NCI-H345 (cell line): ENCODE data around the gene TFPI.
"Not testable (repeated sequence)": the region's sequence is repeated elsewhere in the genome, so short reads cannot be mapped to it uniquely, and the experiment has no call there.

ENCODE experiments used
- DNase-seq: peaks from one replicate; lab custom pipeline; 2025; lab: John Stamatoyannopoulos, UW

TFPI gene

DNA sequence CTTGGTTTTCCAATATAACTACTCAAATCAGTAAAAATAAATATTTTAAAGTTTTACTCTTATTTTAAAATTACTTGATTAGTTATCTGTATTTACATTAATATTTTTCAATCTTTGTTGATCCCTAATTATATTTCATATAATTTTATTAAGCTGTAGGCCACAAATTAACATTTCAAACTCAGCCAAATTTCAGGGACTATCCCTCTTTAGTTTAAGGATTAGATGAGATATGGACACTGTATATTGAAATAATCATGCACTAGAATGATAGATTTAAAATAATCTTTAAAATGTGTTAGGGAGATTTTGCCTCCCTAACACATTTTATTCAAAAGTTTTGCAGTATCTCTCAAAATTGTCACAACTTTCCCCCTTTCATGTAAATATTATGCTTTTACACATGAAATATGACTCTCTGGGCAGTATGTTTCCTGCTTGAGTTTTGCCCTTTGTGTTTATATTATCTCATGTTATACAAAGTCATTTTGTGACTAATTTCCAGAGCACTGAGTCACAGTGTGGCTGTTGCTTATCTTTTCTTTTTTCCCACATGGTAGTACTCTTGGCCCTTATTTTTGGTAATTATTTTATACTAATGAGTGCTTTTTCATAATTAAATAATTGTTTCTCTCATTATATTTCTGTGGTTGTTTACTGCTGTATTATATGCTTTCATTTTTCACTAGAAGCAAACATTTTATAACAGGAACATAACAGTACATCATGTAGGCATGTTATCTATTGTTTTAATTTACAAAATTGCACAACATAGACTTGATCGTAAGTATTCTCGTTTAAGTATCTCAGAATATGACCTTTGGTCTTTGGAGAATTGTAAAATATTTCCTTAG, 1.2 kb downstream of the TFPI start:
- DNase-seq = no peak

- no peak for DNase-seq
Observed at GRCh38 chr2:187552381-187552780, 1.9 kb downstream of the TFPI start.

GRCh38 chr2:187550857-187551256, 3.4 kb downstream of the TFPI start:
- no peak for DNase-seq

DNA sequence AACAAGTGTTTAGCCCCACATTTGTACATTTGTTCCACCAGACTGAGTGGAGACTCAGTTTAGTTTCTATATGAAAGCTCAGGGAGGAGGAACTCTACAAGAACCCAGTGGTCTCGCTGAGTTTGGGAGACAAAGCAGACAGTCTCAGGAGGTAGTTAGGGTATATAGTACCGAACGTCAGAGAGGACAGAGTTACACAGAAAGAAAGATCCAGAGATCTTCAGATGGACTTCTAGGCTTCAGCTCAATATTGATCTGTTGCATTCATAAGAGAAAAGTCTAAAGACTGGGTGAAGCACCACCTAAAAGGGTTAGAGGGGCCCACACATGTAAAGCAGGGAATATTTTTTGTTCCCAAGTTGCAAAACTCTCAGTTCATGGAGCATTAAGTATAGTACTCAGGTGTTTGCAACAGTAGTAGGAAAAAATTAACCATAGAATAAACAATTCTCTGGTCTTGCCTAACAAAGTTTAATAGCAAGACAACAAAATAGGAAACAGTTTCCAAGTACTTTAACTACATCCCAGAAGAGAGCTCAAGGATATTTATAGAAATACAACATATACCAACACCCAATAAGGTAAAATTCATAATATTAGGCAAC, 4.2 kb downstream of the TFPI start:
- DNase-seq = no peak

DNA sequence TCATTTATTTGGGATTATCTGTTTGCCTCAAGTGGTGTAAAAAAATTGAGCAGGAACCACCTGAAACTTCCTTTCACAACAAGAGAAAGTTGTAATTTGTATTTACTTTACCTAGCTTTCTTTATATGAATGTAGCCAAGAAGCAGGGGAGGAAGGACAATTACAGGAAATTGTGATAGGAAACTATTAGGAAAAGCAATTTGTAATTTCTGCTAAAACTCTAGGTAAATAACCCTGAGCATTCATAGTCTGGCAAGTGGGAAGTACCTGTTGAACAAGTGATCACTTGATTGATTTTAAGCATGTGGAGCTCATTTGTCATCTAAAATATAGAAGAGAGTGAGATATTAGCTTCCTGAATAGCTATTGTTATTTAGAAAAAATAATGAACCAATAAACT, 5.0 kb downstream of the TFPI start:
- DNase-seq = no peak

DNA sequence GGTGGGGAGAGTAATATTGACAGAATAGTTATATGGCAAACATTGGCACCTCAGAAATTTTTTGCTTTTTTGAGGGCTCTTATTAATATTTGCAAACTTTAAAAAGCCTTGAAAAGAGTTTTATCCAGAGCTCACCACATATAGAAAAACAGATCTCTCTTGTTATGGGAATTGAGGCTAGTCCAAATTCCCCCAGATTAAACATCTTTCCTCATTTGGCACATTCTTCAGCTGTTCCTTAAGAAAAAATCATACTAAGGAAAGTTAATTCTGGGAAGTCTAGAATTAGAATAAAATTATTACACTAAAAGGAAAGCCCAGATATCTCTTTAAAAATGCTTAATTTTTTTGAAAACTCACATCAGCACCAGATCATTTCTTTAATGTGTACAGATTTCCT, 5.6 kb downstream of the TFPI start:
- no peak for DNase-seq

DNA sequence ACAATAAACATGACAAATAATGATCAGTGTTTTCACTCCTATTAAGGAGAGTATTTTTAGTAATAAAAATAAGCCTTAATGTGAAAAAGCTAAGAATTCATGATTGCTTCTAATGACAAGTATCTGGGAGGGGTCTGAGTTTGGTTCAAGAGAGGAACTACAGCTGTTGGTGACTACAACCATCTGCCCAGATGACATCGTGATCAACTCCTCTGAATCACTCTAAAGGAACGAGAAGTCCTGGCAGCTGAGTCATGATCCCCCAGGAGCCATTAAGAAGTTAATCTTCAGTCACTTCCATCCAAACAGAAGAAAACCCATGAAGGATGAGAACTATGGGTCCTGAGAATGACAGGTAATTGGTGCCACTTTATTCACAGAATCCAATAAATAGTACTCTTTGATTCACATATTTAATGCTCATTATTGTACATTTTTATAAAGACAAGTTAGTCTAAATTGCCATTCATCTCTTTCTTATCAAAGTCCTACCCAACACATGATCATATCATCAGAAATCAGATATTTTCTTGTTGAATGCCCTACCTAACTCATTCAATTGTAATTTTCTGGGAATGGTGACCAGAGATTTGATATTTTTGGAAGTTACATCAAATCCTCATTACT, 6.8 kb downstream of the TFPI start:
- no peak for DNase-seq

DNA sequence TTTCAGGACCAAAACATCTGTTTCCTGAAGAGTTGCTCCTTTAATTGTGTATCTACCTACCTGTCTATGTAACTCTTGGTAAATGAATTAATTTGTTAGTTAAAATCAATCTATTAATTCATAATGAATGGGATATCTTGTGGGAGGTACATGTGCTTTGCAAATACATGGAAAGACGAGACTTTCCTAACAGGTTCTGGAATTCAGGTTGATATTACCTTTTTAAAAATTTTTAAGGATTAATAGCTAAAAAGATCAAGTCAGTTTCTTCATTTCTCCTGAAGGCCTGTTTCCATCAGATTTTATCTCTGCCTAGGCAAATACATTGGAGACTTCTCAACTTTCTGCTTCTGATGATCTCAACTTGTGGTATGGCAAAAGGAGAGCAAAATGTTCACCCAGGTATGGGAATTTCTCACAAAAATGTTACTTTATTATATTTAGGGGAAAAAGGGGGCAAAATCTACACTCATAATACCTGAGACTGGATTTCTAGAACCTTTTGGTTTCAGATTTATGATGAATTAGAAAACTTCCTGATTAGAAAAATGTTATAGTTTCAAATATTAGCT, 7.4 kb downstream of the TFPI start:
- DNase-seq = no peak

- no peak for DNase-seq
Observed at GRCh38 chr2:187545238-187545751, 8.9 kb downstream of the TFPI start.

DNA sequence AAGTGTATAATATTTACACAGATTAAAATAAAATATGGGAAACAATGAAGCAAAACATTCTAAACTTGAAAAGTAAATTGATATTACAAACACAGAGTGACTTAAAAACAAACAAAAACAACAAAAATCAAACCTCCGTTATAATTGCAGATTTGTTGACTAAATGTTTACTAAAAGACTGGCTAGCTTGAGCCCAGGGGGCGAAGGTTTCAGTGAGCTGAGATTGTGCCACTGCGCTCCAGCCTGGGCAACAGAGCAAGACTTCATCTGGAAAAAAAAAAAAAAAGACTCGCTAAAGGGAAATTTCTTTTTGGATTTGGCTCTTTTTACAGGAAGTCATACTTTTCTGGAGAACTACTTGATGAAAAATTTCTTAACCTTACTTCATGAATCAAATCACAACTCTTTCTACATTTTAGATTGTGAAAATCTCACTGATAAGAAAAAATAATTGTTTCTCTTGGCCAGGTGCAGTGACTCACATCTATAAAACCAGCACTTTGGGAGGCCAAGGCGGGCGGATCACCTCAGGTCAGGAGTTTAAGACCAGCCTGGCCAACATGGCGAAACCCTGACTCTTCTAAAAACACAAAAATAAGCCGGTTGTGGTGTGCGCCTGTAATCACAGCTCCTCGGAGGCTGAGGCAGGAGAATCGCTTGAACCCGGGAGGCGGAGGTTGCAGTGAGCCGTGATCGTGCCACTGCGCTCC, 9.7 kb downstream of the TFPI start:
- no peak for DNase-seq

GRCh38 chr2:187543488-187543887, 10.7 kb downstream of the TFPI start:
- no peak for DNase-seq

DNA sequence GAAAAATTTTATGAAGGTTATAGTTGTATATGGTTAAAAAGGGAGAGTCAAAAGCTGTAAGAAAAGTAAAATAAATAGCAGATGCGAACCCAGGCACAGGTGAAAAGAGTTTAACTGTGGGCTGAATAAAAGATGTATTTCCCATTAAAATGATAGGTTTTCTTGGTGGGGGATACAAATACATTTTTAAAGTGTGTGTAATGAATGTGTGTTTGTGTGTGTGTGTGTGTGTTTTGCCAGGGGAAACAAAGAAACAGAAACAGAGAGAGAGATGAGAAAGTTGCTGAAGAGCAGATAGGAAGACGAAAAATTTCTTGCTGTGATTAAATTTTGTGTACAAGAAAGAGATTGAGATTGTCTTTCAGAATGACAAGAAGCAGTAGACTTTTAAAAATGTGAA, 12.1 kb downstream of the TFPI start:
- no peak for DNase-seq

- DNase-seq = peak; percentile 17
Observed at GRCh38 chr2:187541086-187542085, 12.8 kb downstream of the TFPI start.

DNA sequence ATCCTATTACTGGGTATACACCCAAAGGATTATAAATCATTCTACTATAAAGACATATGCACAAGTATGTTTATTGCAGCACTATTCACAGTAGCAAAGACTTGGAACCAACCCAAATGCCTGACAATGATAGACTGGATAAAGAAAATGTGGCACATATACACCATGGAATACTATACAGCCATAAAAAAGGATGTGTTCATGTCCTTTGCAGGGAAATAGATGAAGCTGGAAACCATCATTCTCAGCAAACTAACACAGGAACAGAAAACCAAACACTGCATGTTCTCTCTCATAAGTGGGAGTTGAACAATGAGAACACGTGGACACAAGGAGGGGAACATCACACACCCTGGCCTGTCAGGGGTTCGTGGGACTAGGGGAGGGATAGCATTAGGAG, 16.0 kb downstream of the TFPI start:
- DNase-seq = not testable (repeated sequence)

DNA sequence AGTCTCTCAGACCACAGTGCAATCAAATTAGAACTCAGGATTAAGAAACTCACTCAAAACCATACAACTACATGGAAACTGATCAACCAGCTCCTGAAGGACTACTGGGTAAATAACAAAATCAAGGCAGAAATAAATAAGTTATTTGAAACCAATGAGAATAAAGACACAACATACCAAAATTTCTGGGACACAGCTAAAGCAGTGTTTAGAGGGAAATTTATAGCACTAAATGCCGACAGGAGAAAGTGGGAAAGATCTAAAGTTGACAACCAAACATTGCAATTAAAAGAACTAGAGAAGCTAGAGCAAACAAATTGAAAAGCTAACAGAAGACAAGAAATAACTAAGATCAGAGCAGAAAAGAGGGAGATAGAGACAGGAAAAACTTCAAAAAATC, 18.9 kb downstream of the TFPI start:
- DNase-seq = not testable (repeated sequence)

- no peak for DNase-seq
Observed at GRCh38 chr2:187532333-187533120, 21.7 kb downstream of the TFPI start.

GRCh38 chr2:187529977-187530721, 24.1 kb downstream of the TFPI start:
- DNase-seq = no peak

- DNase-seq = no peak
Observed at GRCh38 chr2:187529248-187529976, 24.8 kb downstream of the TFPI start.
